Measurements from ENCODE around the gene NRXN3. TPM values are rescaled to one million over a fixed set of nuclear protein-coding genes. Genes with fewer than 3 reads are reported as not detected.
"Not testable (repeated sequence)": the region's sequence is repeated elsewhere in the genome, so short reads cannot be mapped to it uniquely, and the experiment has no call there.

The NRXN3 gene
- polyA plus RNA-seq, 3 donors: 6.1 to 7.8 (median 6.4) TPM

- DNase-seq: no peak
These were observed 233.2 kb downstream of the NRXN3 start for GRCh38 chr14:78403278-78403815.

- DNase-seq: no peak
These were observed 235.1 kb downstream of the NRXN3 start for GRCh38 chr14:78405079-78405856.

GRCh38 chr14:78412475-78412874, 242.3 kb downstream of the NRXN3 start:
- no peak for DNase-seq

GRCh38 chr14:78414172-78414571, 244.0 kb downstream of the NRXN3 start:
- no peak for DNase-seq

- DNase-seq: no peak
These were observed 247.4 kb downstream of the NRXN3 start for GRCh38 chr14:78417532-78417931.

- DNase-seq: no peak
These were observed 254.1 kb downstream of the NRXN3 start for GRCh38 chr14:78424311-78424710.

GRCh38 chr14:78425330-78425729, 255.2 kb downstream of the NRXN3 start:
- DNase-seq: no peak

- DNase-seq: no peak
These were observed 255.6 kb downstream of the NRXN3 start for GRCh38 chr14:78425782-78426181.

- no peak for DNase-seq
These were observed 261.9 kb downstream of the NRXN3 start for GRCh38 chr14:78432046-78432445.

- not testable (repeated sequence) for DNase-seq
These were observed 267.3 kb downstream of the NRXN3 start for GRCh38 chr14:78437448-78437847.

- DNase-seq: no peak
These were observed 270.3 kb downstream of the NRXN3 start for GRCh38 chr14:78440356-78440894.

GRCh38 chr14:78443834-78444233, 273.7 kb downstream of the NRXN3 start:
- no peak for DNase-seq

- no peak for DNase-seq
These were observed 275.1 kb downstream of the NRXN3 start for GRCh38 chr14:78445275-78445674.

GRCh38 chr14:78446807-78447206, 276.6 kb downstream of the NRXN3 start:
- DNase-seq: peak; percentile 51

GRCh38 chr14:78448164-78449094, 278.3 kb downstream of the NRXN3 start:
- peak; percentile 15 for DNase-seq

GRCh38 chr14:78450669-78451318, 280.6 kb downstream of the NRXN3 start:
- DNase-seq: no peak

- DNase-seq: no peak
These were observed 281.1 kb downstream of the NRXN3 start for GRCh38 chr14:78451319-78451695.

- no peak for DNase-seq
These were observed 285.8 kb downstream of the NRXN3 start for GRCh38 chr14:78455896-78456435.

- DNase-seq: no peak
These were observed 299.8 kb downstream of the NRXN3 start for GRCh38 chr14:78469947-78470346.

- no peak for DNase-seq
These were observed 309.1 kb downstream of the NRXN3 start for GRCh38 chr14:78479127-78479780.

- no peak for DNase-seq
These were observed 313.9 kb downstream of the NRXN3 start for GRCh38 chr14:78484028-78484427.
